Neural cell (in vitro differentiated cells): Measurements from ENCODE around the gene CD80. TPM values are rescaled to one million over a fixed set of nuclear protein-coding genes. Genes with fewer than 3 reads are reported as not detected.

Source experiments
- H2AFZ ChIP-seq: fragments of 200-600, 300-800 bp; sonication (generic), shearing (Covaris generic); 2 replicates; pipeline ENCODE4 v1.6.0; 2014; ENCODE audit warnings: low read depth, mild to moderate bottlenecking, antibody characterized with exemption, low read length, moderate library complexity
- H3F3A ChIP-seq: fragments of 200-600 bp; shearing (Covaris generic); 2 replicates; pipeline ENCODE4 v1.6.1; 2016; ENCODE audit warnings: mild to moderate bottlenecking, moderate library complexity, mixed read lengths, antibody characterized with exemption, low read length; ENCODE audit not compliant: insufficient read depth, poor library complexity, severe bottlenecking
- H3K27ac ChIP-seq: fragments of 200-600, 300-800 bp; sonication (generic), shearing (Covaris generic); 2 replicates; pipeline ENCODE4 v1.5.1; 2014; ENCODE audit warnings: mild to moderate bottlenecking, low read length, moderate library complexity
- H3K27me3 ChIP-seq: fragments of 300-800, 200-600 bp; sonication (generic), shearing (Covaris generic); 2 replicates; pipeline ENCODE4 v1.6.0; 2014; ENCODE audit warnings: mild to moderate bottlenecking, low read depth, low read length, moderate library complexity; ENCODE audit not compliant: insufficient read depth
- H3K36me3 ChIP-seq: fragments of 300-800, 200-600 bp; sonication (generic), shearing (Covaris generic); 2 replicates; pipeline ENCODE4 v1.5.1; 2014; ENCODE audit warnings: mild to moderate bottlenecking, antibody characterized with exemption, low read length, moderate library complexity; ENCODE audit not compliant: insufficient read depth
- H3K4me2 ChIP-seq: fragments of 300-800, 200-600 bp; sonication (generic), shearing (Covaris generic); 2 replicates; pipeline ENCODE4 v1.6.0; 2014; ENCODE audit warnings: mild to moderate bottlenecking, low read length
- H3K4me3 ChIP-seq: fragments of 300-800, 200-600 bp; sonication (generic), shearing (Covaris generic); 2 replicates; pipeline ENCODE4 v1.5.1; 2014; ENCODE audit warnings: mild to moderate bottlenecking, low read length, moderate library complexity
- H3K79me2 ChIP-seq: fragments of 200-600 bp; shearing (Covaris generic); replicated peaks from 2 replicates; pipeline ENCODE4 v1.6.0; 2014; ENCODE audit warnings: mild to moderate bottlenecking, low read length, moderate library complexity; ENCODE audit not compliant: insufficient read depth
- H3K9ac ChIP-seq: fragments of 300-800, 200-600 bp; sonication (generic), shearing (Covaris generic); 2 replicates; pipeline ENCODE4 v1.6.1; 2016; ENCODE audit warnings: mild to moderate bottlenecking, low read length, mixed read lengths
- H3K9me2 ChIP-seq: fragments of 200-600 bp; shearing (Covaris generic); 2 replicates; pipeline ENCODE4 v1.6.1; 2016; ENCODE audit warnings: mild to moderate bottlenecking, low read length, mixed read lengths; ENCODE audit not compliant: insufficient read depth
- H3K9me3 ChIP-seq: fragments of 200-600, 300-800 bp; sonication (generic), shearing (Covaris generic); 2 replicates; pipeline ENCODE4 v1.6.1; 2016; ENCODE audit warnings: mild to moderate bottlenecking, mixed run types, low read length, moderate library complexity, mixed read lengths
- H4K20me1 ChIP-seq: fragments of 200-600 bp; shearing (Covaris generic); 2 replicates; pipeline ENCODE4 v1.6.1; 2016; ENCODE audit warnings: mild to moderate bottlenecking, mixed run types; ENCODE audit not compliant: insufficient read depth
- EP300 ChIP-seq: fragments of 450-650 bp; conservative IDR thresholded peaks from 2 replicates; pipeline ENCODE4 v1.6.1; 2014; ENCODE audit warnings: antibody characterized with exemption, mild to moderate bottlenecking, moderate library complexity; ENCODE audit not compliant: poor library complexity, severe bottlenecking
- EZH2 ChIP-seq: fragments of 200-600, 300-800 bp; shearing (Covaris generic), sonication (generic); IDR thresholded peaks from 2 replicates; pipeline ENCODE4 v1.6.1; 2014; ENCODE audit warnings: antibody characterized with exemption, low read length, borderline replicate concordance, mild to moderate bottlenecking; ENCODE audit not compliant: insufficient read depth, poor library complexity, severe bottlenecking
- MXI1 ChIP-seq: fragments of 450-650 bp; conservative IDR thresholded peaks from 2 replicates; pipeline ENCODE4 v1.6.1; 2014; ENCODE audit warnings: antibody characterized with exemption, mild to moderate bottlenecking; ENCODE audit not compliant: poor library complexity, severe bottlenecking
- POLR2AphosphoS5 ChIP-seq: IDR thresholded peaks from 2 replicates; pipeline ENCODE4 v1.6.1; 2012
- RAD21 ChIP-seq: fragments of 450-650 bp; conservative IDR thresholded peaks from 2 replicates; pipeline ENCODE4 v1.6.1; 2014; ENCODE audit warnings: antibody characterized with exemption, mild to moderate bottlenecking, moderate library complexity
- REST ChIP-seq: IDR thresholded peaks from 2 replicates; pipeline ENCODE4 v1.6.1; 2012; ENCODE audit warnings: borderline replicate concordance
- SMC3 ChIP-seq: fragments of 450-650 bp; conservative IDR thresholded peaks from 2 replicates; pipeline ENCODE4 v1.6.1; 2014; ENCODE audit warnings: antibody characterized with exemption, mild to moderate bottlenecking, moderate library complexity; ENCODE audit not compliant: poor library complexity
- TAF1 ChIP-seq: IDR thresholded peaks from 2 replicates; pipeline ENCODE4 v1.6.1; 2012; ENCODE audit warnings: low read depth
- polyA plus RNA-seq: library from polyadenylated mRNA; depleted of rRNA; stranded (reverse); fragments of >200 nt; gene quantifications from 2 replicates; pipeline ENCODE4 v1.2.3, GENCODE V29; 2014
- TF ChIP-seq, protein P1 (sequence below): fragments of 450-650 bp; IDR thresholded peaks from 2 replicates; pipeline ENCODE4 v1.5.1; 2014; ENCODE audit warnings: antibody characterized with exemption, mild to moderate bottlenecking, moderate library complexity; ENCODE audit not compliant: poor library complexity, severe bottlenecking

CD80 gene
- polyA plus RNA-seq, 1 donor from 2014 or later = not detected

DNA sequence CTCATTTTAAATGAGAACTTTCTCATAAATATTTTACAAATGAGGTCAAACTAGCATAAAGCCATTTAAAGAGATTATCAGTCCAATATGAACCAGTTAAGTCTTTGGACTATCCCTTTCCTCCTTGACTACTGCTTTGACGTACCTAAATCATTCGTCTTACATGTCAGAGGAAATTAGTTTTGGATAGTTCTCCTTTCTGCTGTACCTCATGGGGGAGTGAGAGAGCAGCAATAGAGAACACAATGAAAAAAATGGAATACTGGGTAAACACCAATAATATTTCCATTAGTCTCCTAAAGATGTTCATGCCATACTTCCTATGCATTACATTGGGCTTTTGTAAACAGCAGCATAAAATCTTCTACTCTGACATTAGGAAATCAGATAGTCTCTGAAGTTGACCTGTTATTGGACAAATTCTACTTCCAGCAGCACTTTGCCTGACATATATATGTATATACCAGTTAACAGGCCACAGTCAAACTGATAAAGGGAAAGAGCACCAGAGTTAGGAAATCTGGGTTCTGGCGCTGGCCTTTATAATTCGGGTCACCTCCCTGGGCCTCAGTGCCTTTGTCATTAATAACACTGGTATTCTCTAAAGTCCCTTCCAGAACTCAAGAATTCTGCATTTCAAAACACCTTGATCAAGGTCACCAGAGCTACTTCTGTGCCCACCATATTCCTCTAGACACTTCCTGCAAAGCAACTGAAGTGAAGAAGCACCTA lies 34.3 kb downstream of the CD80 start:
- no peak overlapping the region for H3K4me2 ChIP-seq

DNA sequence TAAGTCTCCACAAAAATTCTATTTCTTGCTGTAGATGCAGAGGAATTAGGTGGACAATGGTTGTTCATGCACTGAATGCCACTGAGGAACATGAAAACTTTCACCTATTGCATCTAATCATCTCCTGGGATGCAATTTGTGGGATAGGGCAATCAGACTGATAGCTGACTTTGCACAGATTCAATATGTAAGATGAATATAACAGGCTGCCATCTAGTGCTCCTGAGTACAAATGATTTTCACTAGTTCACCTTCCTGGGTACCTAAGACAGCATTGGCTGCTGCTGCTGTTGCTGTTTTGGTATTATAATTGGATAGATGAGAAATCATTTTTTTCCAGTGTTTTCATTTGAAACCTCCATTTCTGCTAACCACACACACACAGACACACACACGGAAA lies 41.4 kb downstream of the CD80 start:
- H3K27me3 ChIP-seq = no peaks in the 10 kb centered on the region
- peaks cover 7% of the 10 kb centered on the region for H3K9me3 ChIP-seq
- H3K4me3 ChIP-seq = no peak overlapping the region
- H3F3A ChIP-seq = no peaks in the 10 kb centered on the region
- H3K79me2 ChIP-seq = no peaks in the 10 kb centered on the region
- TF ChIP-seq SMC3 = no peak
- no peak for TF ChIP-seq EP300
- no peak for TF ChIP-seq RAD21
- no peaks in the 10 kb centered on the region for H3K9me2 ChIP-seq
- H3K36me3 ChIP-seq = peaks cover 7% of the 10 kb centered on the region
- no peak overlapping the region for H3K27ac ChIP-seq
- no peak overlapping the region for H3K4me2 ChIP-seq
- no peak overlapping the region for H2AFZ ChIP-seq
- no peak overlapping the region for H3K9ac ChIP-seq
- H4K20me1 ChIP-seq = no peaks in the 10 kb centered on the region

More for the DNA sequence above, 34.3 kb downstream of the CD80 start:
- Histone ChIP-seq H4K20me1 (no peaks in the 10 kb centered on the region), H3K36me3 (no peaks in the 10 kb centered on the region), H3K9me2 (no peaks in the 10 kb centered on the region), H3K27ac (no peak overlapping the region), H3K4me3 (no peak overlapping the region), H2AFZ (no peak overlapping the region), H3K9me3 (no peaks in the 10 kb centered on the region), H3K79me2 (no peaks in the 10 kb centered on the region), H3K27me3 (no peaks in the 10 kb centered on the region), H3K9ac (no peak overlapping the region), H3F3A (no peaks in the 10 kb centered on the region)
- no peak for TF ChIP-seq MXI1
- no peak for TF ChIP-seq TAF1
- TF ChIP-seq REST = no peak
- TF ChIP-seq SMC3 = no peak
- no peak for TF ChIP-seq POLR2AphosphoS5
- no peak for TF ChIP-seq RAD21
- TF ChIP-seq EZH2 = no peak
- TF ChIP-seq EP300 = no peak
- TF ChIP-seq, protein P1, sequence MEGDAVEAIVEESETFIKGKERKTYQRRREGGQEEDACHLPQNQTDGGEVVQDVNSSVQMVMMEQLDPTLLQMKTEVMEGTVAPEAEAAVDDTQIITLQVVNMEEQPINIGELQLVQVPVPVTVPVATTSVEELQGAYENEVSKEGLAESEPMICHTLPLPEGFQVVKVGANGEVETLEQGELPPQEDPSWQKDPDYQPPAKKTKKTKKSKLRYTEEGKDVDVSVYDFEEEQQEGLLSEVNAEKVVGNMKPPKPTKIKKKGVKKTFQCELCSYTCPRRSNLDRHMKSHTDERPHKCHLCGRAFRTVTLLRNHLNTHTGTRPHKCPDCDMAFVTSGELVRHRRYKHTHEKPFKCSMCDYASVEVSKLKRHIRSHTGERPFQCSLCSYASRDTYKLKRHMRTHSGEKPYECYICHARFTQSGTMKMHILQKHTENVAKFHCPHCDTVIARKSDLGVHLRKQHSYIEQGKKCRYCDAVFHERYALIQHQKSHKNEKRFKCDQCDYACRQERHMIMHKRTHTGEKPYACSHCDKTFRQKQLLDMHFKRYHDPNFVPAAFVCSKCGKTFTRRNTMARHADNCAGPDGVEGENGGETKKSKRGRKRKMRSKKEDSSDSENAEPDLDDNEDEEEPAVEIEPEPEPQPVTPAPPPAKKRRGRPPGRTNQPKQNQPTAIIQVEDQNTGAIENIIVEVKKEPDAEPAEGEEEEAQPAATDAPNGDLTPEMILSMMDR = no peak
